SK-N-SH (cell line): ENCODE measurements around the gene SLC41A2. TPM values are rescaled to one million over a fixed set of nuclear protein-coding genes. Genes with fewer than 3 reads are reported as not detected.
A peak's percentile ranks its signal among the peaks of the same experiment; 100 is the strongest.

Experiments
- CTCF ChIA-PET: fragments of 300-600, 350-600 bp; formaldehyde crosslinking; extraction: SDS; loops from one replicate; lab custom pipeline; 2021; lab: Yijun Ruan, JAX
- POLR2A ChIA-PET: fragments of 350-600 bp; sonication (Branson Sonifier 250); formaldehyde crosslinking; extraction: SDS; loops from one replicate; lab custom pipeline; 2020; ENCODE audit warnings: antibody characterized with exemption, inconsistent platforms; lab: Yijun Ruan, JAX
- DNase-seq: peaks from one replicate; pipeline ENCODE4 v3.0.0; 2012
- H2AFZ ChIP-seq: fragments of 200-600 bp; sonication (generic); 2 replicates; pipeline ENCODE4 v1.8.1; 2016; ENCODE audit warnings: antibody characterized with exemption, mild to moderate bottlenecking, low read depth
- H3F3A ChIP-seq: fragments of 200-600 bp; sonication (generic); replicated peaks from 2 replicates; pipeline ENCODE3; 2016; ENCODE audit warnings: antibody characterized with exemption, mild to moderate bottlenecking; ENCODE audit not compliant: insufficient read depth
- H3K27ac ChIP-seq, 2 experiments: fragments of 200-500 bp in 1 of 2; fragments of 200-600 bp in 1 of 2; sonication (Bioruptor generic) in 1 of 2; sonication (generic), shearing (Covaris generic) in 1 of 2; 2 replicates each; pipeline versions ENCODE4 v1.5.1 to v1.6.1; 2014 to 2016; ENCODE audit warnings: low read depth in 2 of 2, inconsistent platforms in 1 of 2, low read length in 1 of 2, mild to moderate bottlenecking in 1 of 2, mixed read lengths in 1 of 2
- H3K27me3 ChIP-seq: fragments of 200-600 bp; sonication (generic), shearing (Covaris generic); 2 replicates; pipeline ENCODE4 v1.6.1; 2016; ENCODE audit warnings: mixed run types; ENCODE audit not compliant: insufficient read depth
- H3K36me3 ChIP-seq, 2 experiments: fragments of 200-500 bp in 1 of 2; fragments of 200-600 bp in 1 of 2; sonication (Bioruptor generic) in 1 of 2; sonication (generic) in 1 of 2; replicated peaks in 1 of 2; 2 replicates each; pipeline versions ENCODE3 to v1.5.1; 2014 to 2016; ENCODE audit warnings: low read length in 1 of 2, mild to moderate bottlenecking in 1 of 2; ENCODE audit not compliant: insufficient read depth in 2 of 2, control insufficient read depth in 1 of 2
- H3K4me1 ChIP-seq, 2 experiments: fragments of 200-500 bp in 1 of 2; fragments of 200-600 bp in 1 of 2; sonication (Bioruptor generic) in 1 of 2; sonication (generic), shearing (Covaris generic) in 1 of 2; 2 replicates each; pipeline versions ENCODE4 v1.5.1 to v1.6.1; 2014 to 2016; ENCODE audit warnings: low read depth in 1 of 2, low read length in 1 of 2, mixed run types in 1 of 2; ENCODE audit not compliant: insufficient read depth in 2 of 2, control insufficient read depth in 1 of 2
- H3K4me2 ChIP-seq: fragments of 200-600 bp; sonication (generic), shearing (Covaris generic); 2 replicates; pipeline ENCODE4 v1.6.1; 2017; ENCODE audit warnings: mixed run types
- H3K4me3 ChIP-seq, 2 experiments: fragments of 200-500 bp in 1 of 2; fragments of 200-600 bp in 1 of 2; sonication (Bioruptor generic) in 1 of 2; sonication (generic), shearing (Covaris generic) in 1 of 2; 2 replicates each; pipeline versions ENCODE4 v1.5.1 to v1.8.1; 2014 to 2016; ENCODE audit warnings: low read depth in 2 of 2, inconsistent platforms in 1 of 2, low read length in 1 of 2, mild to moderate bottlenecking in 1 of 2, mixed read lengths in 1 of 2, moderate library complexity in 1 of 2
- H3K79me2 ChIP-seq: fragments of 200-600 bp; sonication (generic); 2 replicates; pipeline ENCODE4 v1.8.1; 2017; ENCODE audit warnings: mild to moderate bottlenecking; ENCODE audit not compliant: insufficient read depth
- H3K9ac ChIP-seq: fragments of 200-600 bp; sonication (generic); 2 replicates; pipeline ENCODE4 v1.6.1; 2017; ENCODE audit warnings: mixed run types
- H3K9me2 ChIP-seq: fragments of 200-600 bp; sonication (generic); 2 replicates; pipeline ENCODE4 v1.6.1; 2017; ENCODE audit warnings: mixed run types
- H3K9me3 ChIP-seq: fragments of 200-600 bp; sonication (generic); 2 replicates; pipeline ENCODE4 v1.6.1; 2017; ENCODE audit warnings: mixed run types, mild to moderate bottlenecking, moderate library complexity
- H4K20me1 ChIP-seq: fragments of 200-600 bp; sonication (generic); 2 replicates; pipeline ENCODE4 v1.6.1; 2017; ENCODE audit warnings: mild to moderate bottlenecking, mixed run types; ENCODE audit not compliant: insufficient read depth
- CTCF ChIP-seq: fragments of 200-600 bp; sonication (generic); IDR thresholded peaks from 2 replicates; pipeline ENCODE4 v1.6.1; 2017; ENCODE audit warnings: antibody characterized with exemption, mild to moderate bottlenecking, moderate library complexity
- ELF1 ChIP-seq: IDR thresholded peaks from 2 replicates; pipeline ENCODE4 v1.4.0; 2012
- EP300 ChIP-seq, 2 experiments: IDR thresholded peaks; 2 replicates each; pipeline versions ENCODE4 v1.4.0 to v1.6.1; 2012; ENCODE audit warnings: borderline replicate concordance in 1 of 2, low read depth in 1 of 2, low read length in 1 of 2
- EZH2phosphoT487 ChIP-seq: fragments of 200-600 bp; sonication (generic); IDR thresholded peaks from 2 replicates; pipeline ENCODE4 v1.6.1; 2017; ENCODE audit warnings: low read depth, mixed run types, mild to moderate bottlenecking, antibody characterized with exemption, moderate library complexity, borderline replicate concordance
- FOXJ3 ChIP-seq: sonication (generic); formaldehyde crosslinking; IDR thresholded peaks from 2 replicates; pipeline ENCODE4 v1.5.1; 2020; ENCODE audit warnings: mild to moderate bottlenecking, missing genetic modification reagents
- FOXM1 ChIP-seq: IDR thresholded peaks from 2 replicates; pipeline ENCODE4 v1.4.0; 2012; ENCODE audit warnings: low read depth, mild to moderate bottlenecking
- GABPA ChIP-seq: IDR thresholded peaks from 2 replicates; pipeline ENCODE4 v1.4.0; 2012; ENCODE audit warnings: low read depth, mild to moderate bottlenecking
- GATA2 ChIP-seq: sonication (generic); formaldehyde crosslinking; IDR thresholded peaks from 2 replicates; pipeline ENCODE4 v1.5.0; 2020; ENCODE audit warnings: mild to moderate bottlenecking, missing genetic modification reagents
- JUND ChIP-seq: IDR thresholded peaks from 2 replicates; pipeline ENCODE4 v1.4.0; 2012
- MAX ChIP-seq: IDR thresholded peaks from 2 replicates; pipeline ENCODE4 v1.4.0; 2012; ENCODE audit warnings: low read depth
- MEF2A ChIP-seq: IDR thresholded peaks from 2 replicates; pipeline ENCODE4 v1.4.0; 2012; ENCODE audit warnings: low read depth, borderline replicate concordance
- MXI1 ChIP-seq: IDR thresholded peaks from 2 replicates; pipeline ENCODE4 v1.6.1; 2012; ENCODE audit warnings: mild to moderate bottlenecking, low read depth, low read length, improper control_type of control experiment
- NRF1 ChIP-seq: IDR thresholded peaks from 2 replicates; pipeline ENCODE4 v1.6.1; 2012; ENCODE audit warnings: low read depth, mild to moderate bottlenecking, low read length
- RAD21 ChIP-seq: IDR thresholded peaks from 2 replicates; pipeline ENCODE4 v1.6.1; 2012; ENCODE audit warnings: mild to moderate bottlenecking, low read length
- RCOR1 ChIP-seq: fragments of 150-350 bp; IDR thresholded peaks from 2 replicates; pipeline ENCODE4 v1.6.1; 2017; ENCODE audit warnings: antibody characterized with exemption, low read length
- REST ChIP-seq: IDR thresholded peaks from 2 replicates; pipeline ENCODE4 v1.6.1; 2012; ENCODE audit warnings: mild to moderate bottlenecking, low read depth, low read length, moderate library complexity
- RFX5 ChIP-seq: IDR thresholded peaks from 2 replicates; pipeline ENCODE4 v1.6.1; 2012; ENCODE audit warnings: mild to moderate bottlenecking, improper control_type of control experiment, low read length
- SIN3A ChIP-seq: IDR thresholded peaks from 2 replicates; pipeline ENCODE4 v1.6.1; 2012; ENCODE audit warnings: low read depth, mild to moderate bottlenecking, low read length, moderate library complexity, borderline replicate concordance
- TAF1 ChIP-seq: IDR thresholded peaks from 2 replicates; pipeline ENCODE4 v1.6.1; 2012; ENCODE audit warnings: low read depth, mild to moderate bottlenecking, low read length, moderate library complexity, borderline replicate concordance
- YY1 ChIP-seq: IDR thresholded peaks from 2 replicates; pipeline ENCODE4 v1.4.0; 2012; ENCODE audit warnings: low read depth, mild to moderate bottlenecking
- ZBTB33 ChIP-seq: IDR thresholded peaks from 2 replicates; pipeline ENCODE4 v1.4.0; 2012; ENCODE audit warnings: low read depth, borderline replicate concordance
- WGBS: methylation state at CpG from one replicate; pipeline ENCODE4 v1.1.6; 2017; ENCODE audit warnings: low lambda C conversion rate; 5-methylcytosine and 5-hydroxymethylcytosine counted together
- polyA plus RNA-seq, 3 experiments: library from polyadenylated mRNA; depleted of rRNA; stranded (reverse); fragments of >200 nt; gene quantifications; 2 replicates each; pipeline ENCODE4 v1.2.3, GENCODE V29; 2012

SLC41A2 gene
- polyA plus RNA-seq, 1 of the 3 experiments (the other 2 are of a cell fraction), result 1.7 TPM

GRCh38 chr12:104911942-104912341 is 46.1 kb downstream of the SLC41A2 start (continued):
- no peak for TF ChIP-seq RFX5
- no peak for TF ChIP-seq CTCF
- no peak for TF ChIP-seq FOXM1
- TF ChIP-seq, all 33 proteins: peak for 0

- Histone ChIP-seq H3K27me3 (no peaks in the 10 kb centered on the region), H4K20me1 (no peaks in the 10 kb centered on the region), H3K4me3 (no peak overlapping the region), H3K9me2 (no peaks in the 10 kb centered on the region), H3K36me3 (no peaks in the 10 kb centered on the region), H3K9me3 (no peaks in the 10 kb centered on the region), H3K79me2 (no peaks in the 10 kb centered on the region), H2AFZ (no peak overlapping the region), H3K4me1 (peaks cover 0 to 9% of the 10 kb centered on the region in 2 experiments; a peak in 1 of 4 replicates), H3K9ac (no peak overlapping the region), H3K4me2 (peak overlapping the region; percentile 13; the same call in 1 of the 2 replicates), H3K27ac (peak overlapping the region in 1 of 2 experiments; percentile 54; a peak in 2 of 4 replicates), H3F3A (peaks cover 8% of the 10 kb centered on the region)
- 93% methylated on average over 1 of the region's 1 CpG for WGBS
- DNase-seq, result no peak
- ChIA-PET CTCF (interaction anchor here (0.9 kb wide), 1 partner anchor 15 kb away, joined by 3 read pairs; no protein-coding TSS in a partner anchor), POLR2A (no interaction called here)
- TF ChIP-seq RFX5, result no peak
- TF ChIP-seq JUND, result peak; percentile 32; the same call in 1 of the 2 replicates
- TF ChIP-seq YY1, result no peak
- no peak for TF ChIP-seq EZH2phosphoT487
- TF ChIP-seq MEF2A, result no peak
- TF ChIP-seq RCOR1, result no peak
- TF ChIP-seq RAD21, result no peak
- TF ChIP-seq GABPA, result no peak
- TF ChIP-seq FOXJ3 (CRISPR knock-in tag), result no peak
- no peak for TF ChIP-seq ZBTB33
- no peak for TF ChIP-seq SIN3A
- TF ChIP-seq CTCF, result no peak
- TF ChIP-seq MAX, result no peak
- no peak for TF ChIP-seq MXI1
- no peak for TF ChIP-seq GATA2
- no peak for TF ChIP-seq FOXM1
- no peak for TF ChIP-seq NRF1
- TF ChIP-seq REST, result no peak
- no peak for TF ChIP-seq ELF1
- no peak for TF ChIP-seq TAF1
- no peak for TF ChIP-seq EP300 (IDR thresholded peaks at IDR 0.05; ENCODE audit: borderline replicate concordance in 1 of 2, low read depth in 1 of 2, low read length in 1 of 2)
These were observed 47.8 kb downstream of the SLC41A2 start for GRCh38 chr12:104910196-104910840.
